Measurements from ENCODE around the gene PABPN1L. TPM values are rescaled to one million over a fixed set of nuclear protein-coding genes. Genes with fewer than 3 reads are reported as not detected.

Gene PABPN1L
- not detected for polyA plus RNA-seq (2012; ENCODE audit: insufficient read length, low read depth)

- TF ChIP-seq FOXP2 (optimal IDR thresholded peaks at IDR 0.05; ENCODE audit: borderline replicate concordance, extremely low read depth, extremely low read length, insufficient read depth): no peak
- TF ChIP-seq TAF1 (IDR thresholded peaks at IDR 0.05; ENCODE audit: borderline replicate concordance, insufficient read depth, low read length): no peak
- TF ChIP-seq SIN3A (IDR thresholded peaks at IDR 0.05; ENCODE audit: borderline replicate concordance, insufficient read depth, low read length): no peak
- no peak for TF ChIP-seq REST (IDR thresholded peaks at IDR 0.05; ENCODE audit: insufficient read depth in 1 of 2, low read depth in 2 of 2, low read length in 2 of 2)
- no peak for TF ChIP-seq POLR2AphosphoS5 (IDR thresholded peaks at IDR 0.05; ENCODE audit: low read depth, low read length)
These were observed at the start of gene PABPN1L for GRCh38 chr16:88866151-88866920. Gene PABPN1L, minus strand, starts transcription at chr16:88866660. Its CDS starts 54 bp downstream, at chr16:88866606.

- no peak for TF ChIP-seq POLR2AphosphoS5 (IDR thresholded peaks at IDR 0.05; ENCODE audit: low read depth, low read length)
- TF ChIP-seq FOXP2 (optimal IDR thresholded peaks at IDR 0.05; ENCODE audit: borderline replicate concordance, extremely low read depth, extremely low read length, insufficient read depth): no peak
- TF ChIP-seq SIN3A (IDR thresholded peaks at IDR 0.05; ENCODE audit: borderline replicate concordance, insufficient read depth, low read length): no peak
- TF ChIP-seq REST (IDR thresholded peaks at IDR 0.05; ENCODE audit: insufficient read depth in 1 of 2, low read depth in 2 of 2, low read length in 2 of 2): no peak
- TF ChIP-seq TAF1 (IDR thresholded peaks at IDR 0.05; ENCODE audit: borderline replicate concordance, insufficient read depth, low read length): no peak
These were observed 49.3 kb upstream of the PABPN1L start for GRCh38 chr16:88915639-88916327.

- no peak for TF ChIP-seq FOXP2 (optimal IDR thresholded peaks at IDR 0.05; ENCODE audit: borderline replicate concordance, extremely low read depth, extremely low read length, insufficient read depth)
These were observed 48.4 kb upstream of the PABPN1L start for GRCh38 chr16:88914750-88915368.

- TF ChIP-seq FOXP2 (optimal IDR thresholded peaks at IDR 0.05; ENCODE audit: borderline replicate concordance, extremely low read depth, extremely low read length, insufficient read depth): no peak
These were observed 47.4 kb upstream of the PABPN1L start for GRCh38 chr16:88913870-88914269.

- no peak for TF ChIP-seq POLR2AphosphoS5 (IDR thresholded peaks at IDR 0.05; ENCODE audit: low read depth, low read length)
- no peak for TF ChIP-seq SIN3A (IDR thresholded peaks at IDR 0.05; ENCODE audit: borderline replicate concordance, insufficient read depth, low read length)
- no peak for TF ChIP-seq REST (IDR thresholded peaks at IDR 0.05; ENCODE audit: insufficient read depth in 1 of 2, low read depth in 2 of 2, low read length in 2 of 2)
These were observed 46.6 kb upstream of the PABPN1L start for GRCh38 chr16:88913001-88913612.

- TF ChIP-seq FOXP2 (optimal IDR thresholded peaks at IDR 0.05; ENCODE audit: borderline replicate concordance, extremely low read depth, extremely low read length, insufficient read depth) (no peak), REST (IDR thresholded peaks at IDR 0.05; ENCODE audit: insufficient read depth in 1 of 2, low read depth in 2 of 2, low read length in 2 of 2) (no peak), TAF1 (IDR thresholded peaks at IDR 0.05; ENCODE audit: borderline replicate concordance, insufficient read depth, low read length) (no peak), POLR2AphosphoS5 (IDR thresholded peaks at IDR 0.05; ENCODE audit: low read depth, low read length) (no peak), SIN3A (IDR thresholded peaks at IDR 0.05; ENCODE audit: borderline replicate concordance, insufficient read depth, low read length) (no peak)
These were observed 46.1 kb upstream of the PABPN1L start for GRCh38 chr16:88912556-88912955.

Data from PFSK-1 (cell line).